ENCODE results near the gene LACTBL1.

The LACTBL1 gene

DNA sequence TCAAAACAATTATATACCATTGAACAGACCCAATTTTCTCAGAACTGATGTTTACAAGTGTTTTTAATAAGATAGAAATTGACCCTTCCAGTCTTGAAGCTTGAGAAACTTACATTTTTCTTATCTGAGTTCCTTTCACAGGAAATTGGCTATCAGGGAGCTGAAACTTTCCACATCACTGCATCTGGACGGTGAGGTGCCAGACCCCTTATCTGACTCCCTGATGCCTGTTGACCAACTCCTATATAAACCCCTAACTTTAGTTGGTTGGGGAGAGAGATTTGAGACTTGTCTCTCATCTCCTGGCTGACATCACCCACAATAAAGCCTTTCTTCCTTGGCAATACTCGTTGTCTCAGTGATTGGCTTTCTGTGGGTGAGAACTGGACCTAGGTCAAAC is 31.4 kb downstream of the LACTBL1 start:
- DNase-seq, result no peak

DNA sequence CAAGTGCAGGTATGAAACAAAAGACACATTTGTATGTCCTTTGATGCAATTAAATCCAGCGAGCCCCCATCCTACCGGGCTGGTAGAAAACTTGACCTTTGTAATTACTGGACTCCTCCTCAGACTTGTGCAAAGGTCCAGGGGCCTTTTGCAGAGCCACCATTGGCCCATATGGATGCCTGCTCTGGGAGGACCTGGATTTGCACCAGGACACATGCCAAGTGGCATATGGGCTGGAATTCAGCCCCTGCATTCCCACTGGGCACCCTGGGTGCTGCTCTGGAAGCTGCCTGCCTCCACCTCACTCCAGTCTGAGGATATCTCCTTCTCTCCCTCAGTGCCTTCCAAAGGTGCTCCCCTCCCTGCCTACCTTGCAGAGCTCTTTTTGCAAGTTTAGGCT is 36.0 kb downstream of the LACTBL1 start:
- no peak for DNase-seq

DNA sequence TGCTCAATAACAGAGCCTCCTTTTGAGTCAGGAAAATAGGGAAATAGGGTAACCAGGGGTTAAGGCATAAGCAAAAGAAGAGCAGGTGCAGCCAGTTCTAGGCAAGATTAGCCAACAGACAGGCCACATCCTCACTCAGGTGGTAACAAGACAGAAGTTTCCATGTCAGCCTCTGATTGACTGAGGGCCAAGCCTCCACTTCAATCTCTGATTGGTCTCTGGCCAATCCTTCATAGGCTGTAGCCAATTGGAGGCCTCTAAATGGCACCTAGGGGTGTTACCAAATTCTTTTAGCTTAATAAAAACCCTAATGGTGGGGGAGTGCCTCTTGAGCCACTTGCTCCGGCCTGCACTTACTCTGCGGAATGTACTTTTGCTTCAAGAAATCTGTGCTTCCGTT is 37.2 kb downstream of the LACTBL1 start:
- DNase-seq, result no peak

DNA sequence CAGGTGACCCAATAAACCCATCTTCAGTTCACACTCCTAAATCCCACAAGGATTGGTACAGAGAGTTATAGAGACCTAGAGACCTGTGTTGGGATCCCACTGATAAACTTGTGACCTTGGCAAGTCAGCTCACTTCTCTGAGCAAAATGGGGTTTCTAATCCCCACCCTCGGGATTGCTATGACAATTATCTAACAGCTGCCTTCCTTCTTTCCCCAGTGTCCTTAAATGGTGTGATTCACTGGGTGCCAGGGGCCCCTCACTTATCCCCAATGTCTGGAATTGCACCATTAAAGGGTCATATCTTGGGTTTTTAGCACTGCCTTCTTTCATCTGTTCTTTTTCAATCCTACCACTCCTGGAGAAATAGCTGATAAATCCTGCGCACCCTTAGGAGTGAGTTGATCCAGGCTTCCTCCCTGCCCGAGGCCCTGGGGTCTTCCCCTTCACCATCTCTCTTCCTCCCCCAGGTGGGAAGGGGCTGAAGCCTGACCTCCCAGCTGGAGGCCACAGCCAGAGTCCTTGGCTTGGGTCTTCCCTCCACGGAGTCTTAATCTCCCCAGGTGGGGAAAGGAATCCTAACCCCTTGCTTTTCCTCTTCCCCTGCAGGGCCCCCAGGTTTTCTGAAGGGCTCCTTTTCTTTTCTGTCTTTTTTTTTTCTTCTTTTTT is 39.7 kb downstream of the LACTBL1 start:
- no peak for DNase-seq

DNA sequence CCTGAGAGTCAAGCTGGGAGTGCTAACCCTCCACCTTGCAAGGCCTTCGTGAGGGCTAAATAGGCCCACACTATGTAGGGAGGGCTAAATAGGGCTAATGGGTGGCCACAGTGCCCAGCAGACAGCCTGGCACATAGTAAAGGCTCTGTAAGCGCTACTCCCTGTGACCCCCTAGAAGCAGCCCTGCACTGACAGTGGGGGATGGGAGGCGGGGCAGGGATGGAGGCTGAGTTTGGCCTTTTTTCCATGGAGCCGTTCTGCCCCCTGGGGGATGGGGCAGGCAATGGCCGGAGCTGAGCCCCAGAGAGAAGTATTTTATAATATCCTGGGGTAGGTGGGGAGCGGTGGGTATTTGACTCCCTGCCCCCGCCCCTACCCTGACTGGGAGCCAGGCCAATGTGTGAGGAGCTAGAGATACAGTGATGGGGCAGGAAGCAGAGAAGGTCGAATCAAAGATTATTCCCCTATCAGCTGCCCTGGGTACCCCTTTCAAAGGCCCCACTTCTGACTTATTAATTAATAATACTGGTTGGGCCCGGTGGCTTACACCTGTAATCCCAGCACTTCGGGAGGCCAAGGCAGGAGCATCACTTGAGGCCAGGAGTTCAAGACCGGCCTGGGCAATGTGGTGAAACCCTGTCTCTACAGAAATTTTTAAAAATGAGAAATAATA is 42.3 kb downstream of the LACTBL1 start:
- no peak for DNase-seq

DNA sequence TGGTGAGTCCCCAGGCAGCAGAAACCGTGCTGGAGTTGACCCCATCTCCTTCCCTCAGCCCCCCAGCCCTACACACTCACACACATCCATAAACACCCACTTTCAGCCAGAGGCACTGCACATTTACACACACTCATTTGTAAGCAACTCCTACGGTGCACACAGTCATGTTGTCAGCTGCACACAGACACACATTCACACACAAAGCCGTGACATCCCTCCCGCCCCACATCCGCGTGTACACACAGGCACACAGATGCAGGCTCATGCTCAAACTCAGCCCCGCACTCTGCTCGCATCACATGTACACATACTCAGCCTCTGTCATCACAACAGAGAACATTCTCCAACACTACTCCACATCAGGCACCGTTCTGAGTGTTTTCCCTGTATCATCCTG is 47.6 kb downstream of the LACTBL1 start:
- no peak for DNase-seq

DNA sequence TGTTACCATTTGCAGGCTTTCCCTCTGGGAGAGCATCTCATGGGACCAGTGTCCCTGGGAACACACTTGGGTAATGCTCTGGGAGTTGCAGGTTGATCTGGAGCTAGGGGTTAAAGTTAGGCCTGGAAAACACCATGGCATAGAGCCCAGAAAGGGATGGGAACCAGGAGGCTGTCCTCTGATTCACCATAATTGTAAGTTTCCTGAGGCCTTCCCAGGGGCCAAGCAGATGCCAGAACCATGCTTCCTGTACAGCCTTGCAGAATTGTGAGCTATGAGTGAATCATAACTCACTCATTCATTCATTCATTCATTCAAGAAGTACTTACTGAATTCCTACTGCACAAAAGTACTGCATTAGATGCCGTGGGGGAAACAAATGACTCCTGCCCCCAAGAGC is 50.0 kb downstream of the LACTBL1 start:
- DNase-seq, result no peak

DNA sequence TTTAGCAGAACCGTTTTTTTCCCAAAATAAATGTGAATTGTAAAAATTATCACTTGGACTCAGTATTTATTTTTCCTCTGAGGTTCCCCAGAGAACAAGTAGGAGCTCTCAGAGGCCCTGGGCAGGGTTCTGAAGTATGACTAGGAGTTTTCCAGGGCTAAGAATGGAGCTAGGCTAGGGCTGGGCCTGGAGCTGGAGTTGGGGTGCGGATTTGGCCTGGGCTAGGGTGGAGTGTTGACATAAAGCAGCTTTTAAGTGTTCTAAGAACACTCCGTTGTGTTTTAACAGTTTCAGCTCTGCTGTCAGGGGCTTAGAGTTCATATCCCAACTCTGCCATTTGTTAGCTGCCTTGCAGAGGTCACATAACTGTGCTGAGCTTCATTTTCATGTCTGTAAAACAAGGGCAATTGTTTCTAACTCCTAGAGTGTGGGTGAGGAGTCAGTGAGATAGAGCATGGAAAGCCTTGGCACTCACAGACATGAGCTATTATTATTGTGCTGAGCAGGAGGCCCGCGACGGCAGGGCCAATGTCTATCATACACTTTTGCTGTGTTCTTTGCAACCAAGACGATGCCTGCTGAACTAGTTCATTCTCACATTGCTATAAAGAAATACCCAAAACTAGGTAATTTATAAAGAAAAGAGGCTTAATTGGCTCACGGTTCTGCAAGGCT is 51.1 kb downstream of the LACTBL1 start:
- DNase-seq, result no peak

DNA sequence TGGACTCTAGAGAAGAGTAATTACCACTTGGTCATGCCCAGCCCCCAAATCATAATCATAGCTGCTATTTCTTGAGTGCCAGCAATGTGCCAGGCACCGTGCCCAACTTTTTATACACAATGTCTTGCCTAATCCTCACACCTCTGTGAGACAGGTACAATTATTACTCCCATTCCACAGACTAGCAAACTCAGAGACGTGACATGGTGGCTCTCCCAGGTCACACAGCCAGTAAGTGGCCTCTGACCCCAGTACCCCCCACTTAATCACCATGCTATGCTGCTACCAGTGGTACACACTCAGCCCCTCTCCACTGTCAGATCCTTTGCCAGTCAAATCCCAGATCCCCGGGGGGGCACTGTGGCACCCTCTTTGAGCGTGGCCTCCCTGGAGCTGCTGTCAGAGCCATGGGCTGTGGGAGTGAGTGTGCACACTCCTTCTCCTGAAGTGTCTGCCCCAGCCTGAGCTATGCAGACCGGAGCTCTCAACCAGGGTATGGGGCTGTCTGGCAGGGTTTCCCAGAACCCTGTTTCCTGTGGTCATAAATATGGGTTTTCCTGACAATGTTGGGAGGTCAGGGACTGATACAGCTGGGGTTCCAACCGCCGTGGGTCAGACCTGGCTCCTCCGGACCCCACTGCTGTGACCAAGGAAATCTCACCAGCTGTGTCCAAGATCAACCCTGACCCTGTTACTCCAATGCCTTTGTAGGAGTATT is 51.8 kb downstream of the LACTBL1 start:
- no peak for DNase-seq

DNA sequence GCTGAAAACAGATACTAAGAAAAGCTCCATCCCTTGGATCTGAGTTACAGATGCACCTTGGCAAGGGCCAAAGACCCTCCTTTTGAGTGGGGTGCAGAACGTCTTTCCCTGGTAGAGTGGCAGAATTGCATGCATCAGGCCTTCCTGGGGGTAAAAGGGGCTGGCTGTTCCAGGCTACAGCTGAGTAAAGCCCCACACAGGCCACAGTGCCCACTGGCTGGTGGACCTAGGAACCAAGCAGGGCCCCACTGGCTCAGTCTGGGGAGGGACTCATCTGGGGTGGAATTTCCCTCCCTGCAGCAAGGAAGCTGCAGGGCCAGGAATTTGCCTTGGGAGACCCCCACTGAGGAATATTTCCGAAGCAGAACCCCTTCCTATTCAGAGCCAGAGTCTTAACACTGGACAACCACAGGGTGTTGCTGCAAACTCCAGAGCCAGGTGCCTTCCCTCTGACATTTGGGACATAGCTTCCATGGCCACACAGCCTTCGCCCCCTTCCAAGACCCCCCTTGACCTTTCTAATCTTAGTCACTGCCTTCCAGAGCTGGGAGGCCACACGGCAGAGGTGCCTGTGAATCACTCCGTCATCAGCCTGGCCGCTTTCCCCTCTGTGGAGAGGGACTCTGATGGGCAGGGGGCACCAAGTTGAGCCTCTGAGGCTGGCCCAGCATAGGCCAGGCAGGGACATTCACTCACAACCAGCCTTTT is 52.5 kb downstream of the LACTBL1 start:
- DNase-seq, result no peak

DNA sequence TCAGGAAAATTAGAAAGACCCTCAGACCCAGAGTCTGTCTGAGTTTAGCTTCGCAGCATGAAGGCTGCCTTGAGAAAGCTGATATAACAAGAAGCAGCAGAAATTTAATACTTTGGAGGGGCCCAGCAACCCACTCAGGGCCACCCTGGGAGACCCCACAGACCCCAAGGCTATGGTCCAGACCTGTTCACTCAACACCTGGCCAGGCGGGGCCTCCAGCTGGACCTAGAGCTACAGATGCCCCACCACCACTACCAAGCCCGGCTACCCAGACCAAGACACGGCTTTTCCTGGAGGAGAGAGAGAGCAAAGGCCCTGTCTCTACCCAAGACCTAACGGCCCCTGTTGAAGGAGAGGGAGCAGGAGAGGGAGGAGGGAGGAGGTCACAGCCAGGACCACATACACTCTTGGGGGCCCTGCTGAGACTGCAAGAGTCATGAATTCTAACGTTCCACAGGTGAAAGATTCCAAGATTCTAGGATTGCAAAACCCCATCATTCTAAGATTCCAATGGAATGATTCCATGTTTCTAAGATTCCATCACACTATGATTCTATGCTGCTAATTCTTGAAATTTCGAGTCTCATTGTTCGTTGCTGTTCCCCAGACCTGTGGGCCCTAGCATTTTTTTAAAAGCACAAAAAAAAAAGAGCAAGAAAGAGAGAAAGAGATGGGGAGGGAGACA is 53.2 kb downstream of the LACTBL1 start:
- DNase-seq, result no peak

DNA sequence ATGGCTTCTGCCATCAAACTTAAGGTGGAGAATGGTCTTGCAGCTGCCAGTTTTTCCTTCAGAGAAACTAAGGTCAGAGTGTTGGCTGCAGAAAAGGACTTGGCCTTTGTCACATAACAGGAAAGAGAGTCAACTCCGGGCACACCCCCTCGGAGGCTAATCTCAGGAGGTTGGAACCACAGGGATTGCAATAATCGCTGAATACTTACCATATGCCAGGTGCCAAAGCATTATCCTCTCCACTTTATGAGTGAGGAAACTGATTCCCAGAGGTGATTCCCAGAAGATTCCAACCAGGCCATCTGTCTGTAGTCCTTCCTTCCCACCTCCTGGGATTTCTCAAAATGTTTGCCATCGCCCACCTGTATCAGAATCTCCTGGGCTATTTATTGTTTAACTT is 54.0 kb downstream of the LACTBL1 start:
- DNase-seq, result no peak

DNA sequence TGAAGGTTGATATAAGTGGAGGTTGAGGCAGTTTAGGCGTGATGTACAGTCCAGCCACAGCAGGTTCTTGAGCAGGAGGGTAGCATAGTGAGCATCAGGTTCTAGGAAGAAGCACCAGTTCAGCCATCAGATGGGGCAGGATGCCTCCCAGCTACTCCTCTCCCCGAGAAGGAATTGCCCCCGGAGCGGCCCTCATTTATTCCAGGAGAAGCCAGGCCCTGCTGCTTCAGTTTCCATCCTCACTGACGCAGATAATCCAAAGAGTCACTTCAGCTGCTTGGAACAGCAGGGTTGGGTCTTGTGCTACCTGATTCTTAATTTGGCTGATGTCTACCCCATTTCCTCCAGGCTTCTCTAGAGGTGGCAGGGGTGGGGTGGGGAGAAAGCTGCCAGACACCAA is 54.7 kb downstream of the LACTBL1 start:
- no peak for DNase-seq

DNA sequence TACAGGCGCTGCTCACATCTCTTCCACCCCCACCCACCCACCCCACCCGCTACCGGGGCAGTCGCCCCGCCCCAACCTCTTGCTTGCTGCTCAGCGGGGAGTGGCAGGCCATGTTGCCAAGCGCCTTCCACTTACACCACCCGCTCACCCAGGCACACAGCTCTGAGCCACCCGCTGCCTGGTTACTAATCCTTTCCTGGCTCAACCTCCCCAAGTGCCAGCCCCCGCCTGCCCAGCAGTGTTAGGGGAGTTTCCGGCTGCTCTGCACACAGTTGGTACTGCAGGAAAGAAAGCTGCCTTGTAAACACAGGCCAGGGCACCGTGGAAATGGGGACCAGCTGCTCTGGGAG is 56.2 kb downstream of the LACTBL1 start:
- no peak for DNase-seq

DNA sequence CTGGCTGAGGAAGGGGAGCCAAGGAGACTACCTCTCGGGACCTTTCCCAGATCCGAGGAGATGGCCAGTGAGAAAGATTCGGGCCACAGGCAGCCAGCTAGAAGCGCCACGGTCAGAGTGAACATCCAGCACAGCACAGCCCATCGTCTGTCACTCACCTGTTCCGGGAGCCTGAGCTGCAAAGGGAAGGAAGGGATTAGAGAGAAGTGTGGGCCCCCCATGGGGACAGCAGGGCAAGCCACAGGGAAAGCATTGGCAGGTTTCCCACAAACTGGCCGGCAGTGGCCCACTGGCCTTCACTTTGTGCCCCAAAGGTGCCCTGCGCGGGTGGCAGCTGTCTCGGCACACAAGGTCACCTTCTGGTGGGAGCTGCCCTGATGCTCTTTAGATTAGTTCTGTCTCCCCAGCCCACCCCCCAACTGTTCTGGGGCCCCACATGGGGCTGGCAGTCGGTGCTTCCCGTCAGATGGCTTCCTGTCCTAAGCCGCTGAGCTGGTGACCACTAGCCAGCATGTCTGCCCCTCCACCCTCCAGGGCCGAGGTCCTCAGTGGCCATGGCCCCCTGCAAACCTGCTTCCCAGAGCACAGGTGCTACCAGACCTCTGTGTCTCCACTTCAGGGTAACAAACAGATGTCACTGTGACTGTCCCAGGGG is 56.7 kb downstream of the LACTBL1 start:
- no peak for DNase-seq

DNA sequence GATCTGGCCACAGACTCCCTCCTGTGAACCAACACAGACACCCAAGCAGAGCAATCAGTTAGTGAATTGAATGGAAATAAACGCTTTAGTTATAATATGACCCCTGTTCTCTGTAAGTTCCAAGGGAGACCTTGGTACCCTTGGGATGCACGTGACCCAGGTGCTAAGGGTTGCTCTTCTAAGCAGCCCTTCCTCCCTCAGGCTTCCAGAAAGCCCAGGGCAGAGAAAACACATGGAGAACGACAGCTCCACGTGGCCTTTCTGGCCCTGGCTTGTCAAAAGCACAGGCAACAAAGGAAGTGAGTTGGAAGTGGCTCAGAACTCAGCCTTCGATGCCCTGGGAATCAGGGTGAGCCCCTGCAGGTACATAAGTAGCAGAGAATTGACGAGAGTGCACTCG is 57.4 kb downstream of the LACTBL1 start:
- no peak for DNase-seq

DNA sequence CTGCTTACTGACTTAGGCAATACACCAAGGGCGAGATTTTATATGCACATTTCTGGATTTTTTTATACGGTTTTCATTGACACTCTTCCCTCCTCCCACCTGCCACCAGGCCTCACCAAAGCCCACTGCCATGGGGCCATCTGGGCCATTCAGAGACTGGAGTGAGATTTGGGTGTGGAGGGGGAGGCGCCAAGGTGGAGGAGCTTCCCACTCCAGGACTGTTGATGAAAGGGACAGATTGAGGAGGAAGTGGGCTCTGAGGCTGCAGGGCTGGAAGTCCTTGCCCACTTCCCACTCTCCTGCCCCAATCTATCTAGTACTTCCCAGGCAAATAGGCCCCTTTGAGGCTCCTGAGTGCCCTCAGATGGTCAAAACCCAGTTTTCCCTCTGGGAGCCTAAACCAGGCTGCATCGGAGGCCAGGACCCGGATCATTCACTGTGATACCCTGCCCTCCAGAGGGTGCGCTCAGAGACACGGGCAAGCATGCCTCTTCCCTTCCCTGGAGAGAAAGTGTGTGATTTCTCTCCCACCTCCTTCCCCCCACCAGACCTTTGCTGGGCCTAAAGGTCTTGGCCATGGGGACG is 57.9 kb downstream of the LACTBL1 start:
- DNase-seq, result no peak

DNA sequence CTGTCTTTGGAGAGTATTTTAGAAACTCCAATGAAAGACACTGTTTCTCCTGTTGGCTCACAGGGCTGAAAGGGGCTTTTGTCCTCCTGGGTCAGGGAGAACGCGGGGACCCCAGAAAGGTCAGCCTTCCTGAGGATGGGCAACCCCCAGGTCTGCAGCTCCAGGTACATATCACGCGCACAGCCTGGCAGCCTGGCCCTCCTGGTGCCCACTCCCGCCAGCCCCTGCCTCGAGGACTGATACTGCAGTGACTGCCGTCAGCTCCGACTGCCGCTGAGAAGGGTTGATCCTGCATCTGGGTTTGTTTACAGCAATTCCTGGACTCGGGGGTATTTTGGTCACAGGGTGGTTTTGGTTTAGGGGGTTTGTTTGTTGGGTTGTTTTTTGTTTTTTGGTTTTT is 58.5 kb downstream of the LACTBL1 start:
- no peak for DNase-seq

DNA sequence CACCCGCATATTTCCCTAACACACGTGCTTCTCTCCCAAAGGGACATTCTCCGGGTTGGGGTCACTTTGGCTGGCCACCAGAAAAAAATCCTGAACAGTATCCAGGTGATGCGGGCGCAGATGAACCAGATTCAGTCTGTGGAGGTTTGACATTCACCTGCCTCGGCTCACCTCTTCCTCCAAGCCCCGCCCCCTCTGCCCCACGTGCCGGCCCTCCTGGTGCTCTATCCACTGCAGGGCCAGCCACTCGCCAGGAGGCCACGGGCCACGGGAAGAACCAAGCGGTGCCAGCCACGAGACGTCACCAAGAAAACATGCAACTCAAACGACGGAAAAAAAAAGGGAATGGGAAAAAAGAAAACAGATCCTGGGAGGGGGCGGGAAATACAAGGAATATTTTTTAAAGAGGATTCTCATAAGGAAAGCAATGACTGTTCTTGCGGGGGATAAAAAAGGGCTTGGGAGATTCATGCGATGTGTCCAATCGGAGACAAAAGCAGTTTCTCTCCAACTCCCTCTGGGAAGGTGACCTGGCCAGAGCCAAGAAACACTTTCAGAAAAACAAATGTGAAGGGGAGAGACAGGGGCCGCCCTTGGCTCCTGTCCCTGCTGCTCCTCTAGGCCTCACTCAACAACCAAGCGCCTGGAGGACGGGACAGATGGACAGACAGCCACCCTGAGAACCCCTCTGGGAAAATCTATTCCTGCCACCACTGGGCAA is 59.1 kb downstream of the LACTBL1 start:
- DNase-seq, result no peak

DNA sequence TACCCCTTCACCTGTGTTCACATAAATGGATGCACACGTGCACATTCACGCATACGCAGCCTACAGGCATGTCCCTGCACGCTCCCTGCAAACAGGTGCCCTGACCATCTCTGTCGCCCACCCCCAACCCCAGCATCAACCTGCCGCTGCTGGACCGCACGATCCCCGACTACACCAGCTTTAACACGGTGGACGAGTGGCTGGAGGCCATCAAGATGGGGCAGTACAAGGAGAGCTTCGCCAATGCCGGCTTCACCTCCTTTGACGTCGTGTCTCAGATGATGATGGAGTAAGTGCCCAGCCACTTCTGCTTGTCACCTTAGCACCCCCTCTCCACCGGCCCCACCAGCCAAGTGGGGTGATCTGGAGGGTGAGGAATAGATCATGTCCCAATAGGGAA is 60.4 kb downstream of the LACTBL1 start:
- DNase-seq, result no peak

All from SIG-M5 (cell line).